Spleen (tissue), 11 donors: ENCODE measurements around the gene KCNF1. TPM values are rescaled to one million over a fixed set of nuclear protein-coding genes. Genes with fewer than 3 reads are reported as not detected.
"Not testable (repeated sequence)": the region's sequence is repeated elsewhere in the genome, so short reads cannot be mapped to it uniquely, and the experiment has no call there.

Experiments used
- DNase-seq: peaks from one replicate; pipeline ENCODE4 v3.0.0-alpha.2; 2020
- H3K27ac ChIP-seq, 8 donors: fragments of 200-600 bp; sonication (generic) in 7 of 8; 1 replicate in 4 of 8; 2 replicates in 4 of 8; pipeline versions ENCODE4 v1.5.0 to v1.8.0; 2016 to 2021; ENCODE audit warnings: inconsistent platforms in 4 of 8, mild to moderate bottlenecking in 4 of 8, moderate library complexity in 1 of 8
- H3K27me3 ChIP-seq, 7 donors: fragments of 200-600 bp; sonication (generic) in 6 of 7; replicated peaks in 1 of 7; 1 replicate in 4 of 7; 2 replicates in 3 of 7; pipeline versions ENCODE4 v1.5.0 to v1.8.0; 2016 to 2021; ENCODE audit warnings: inconsistent platforms in 3 of 7, mild to moderate bottlenecking in 1 of 7
- H3K36me3 ChIP-seq, 6 donors: fragments of 200-600 bp; sonication (generic) in 5 of 6; 1 replicate in 4 of 6; 2 replicates in 2 of 6; pipeline versions ENCODE4 v1.5.0 to v1.8.0; 2016 to 2021; ENCODE audit warnings: inconsistent platforms in 2 of 6
- H3K4me1 ChIP-seq, 6 donors: fragments of 200-600 bp; sonication (generic) in 5 of 6; 1 replicate in 3 of 6; 2 replicates in 3 of 6; pipeline versions ENCODE4 v1.5.0 to v1.8.0; 2016 to 2021; ENCODE audit warnings: inconsistent platforms in 3 of 6
- H3K4me3 ChIP-seq, 8 donors: fragments of 200-600 bp; sonication (generic) in 7 of 8; 1 replicate in 4 of 8; 2 replicates in 4 of 8; pipeline versions ENCODE4 v1.5.0 to v1.8.0; 2016 to 2021; ENCODE audit warnings: inconsistent platforms in 4 of 8, mild to moderate bottlenecking in 4 of 8, moderate library complexity in 2 of 8
- H3K9me3 ChIP-seq, 8 donors: fragments of 200-600 bp; sonication (generic) in 7 of 8; 1 replicate in 4 of 8; 2 replicates in 4 of 8; pipeline versions ENCODE4 v1.5.0 to v1.8.0; 2016 to 2021; ENCODE audit warnings: inconsistent platforms in 4 of 8
- CTCF ChIP-seq, 11 experiments: fragments of 200-600 bp in 7 of 11; fragments of 450-650 bp in 4 of 11; sonication (generic) in 4 of 11; IDR thresholded peaks in 8 of 11; conservative IDR thresholded peaks in 3 of 11; 1 replicate in 7 of 11; 2 replicates in 4 of 11; pipeline versions ENCODE4 v1.4.0 to v1.8.0; 2016 to 2021; ENCODE audit warnings: antibody characterized with exemption in 11 of 11, inconsistent platforms in 4 of 11, mild to moderate bottlenecking in 1 of 11
- POLR2A ChIP-seq, 3 donors: fragments of 450-650 bp; IDR thresholded peaks; one replicate each; pipeline ENCODE4 v1.5.1; 2017; ENCODE audit warnings: antibody characterized with exemption in 3 of 3, mild to moderate bottlenecking in 1 of 3
- POLR2AphosphoS5 ChIP-seq, 3 donors: sonication (generic); formaldehyde crosslinking; IDR thresholded peaks; one replicate each; pipeline ENCODE4 v1.5.1; 2017; ENCODE audit warnings: antibody characterized with exemption in 3 of 3
- WGBS, 5 donors: extraction: QIAGEN DNeasy Blood & Tissue Kit in 3 of 5; methylation state at CpG; one replicate each; pipeline versions ENCODE4 v1.1.5 to v1.1.7; 2013 to 2018; 5-methylcytosine and 5-hydroxymethylcytosine counted together
- intact Hi-C: fragments of 100-400 bp; cut with DNase I; formaldehyde crosslinking; loops from one replicate; pipeline ENCODE4 v1.15.0; 2023; ENCODE audit warnings: low total_unique reads
- polyA plus RNA-seq, 3 donors: library from polyadenylated mRNA; stranded (reverse); fragments of 200-250 nt; gene quantifications; one replicate each; pipeline ENCODE4 v1.2.1, GENCODE V29; 2013
- total RNA-seq, 7 donors: library from RNA; depleted of rRNA in 3 of 7; stranded (reverse); fragments of >200 nt in 3 of 7; fragmentation: NEBNext Ultra II Directional in 4 of 7; extraction: Animal tissue kit (Norgen Biotek cat#: 25700) in 4 of 7; gene quantifications; one replicate each; pipeline versions ENCODE4 v1.1.0 to v1.2.1, GENCODE V29; 2016 to 2021
- donor health status: healthy with polysubstance abuse.
- donor health status: DM: no; HTN: no; CAD: no; lungs with moderate emphysema.
- donor health status: DM: no; HTN: no; CAD: no.
- donor health status: Bipolar disorder and iron deficiency.
- donor health status: healthy.
- donor health status: DM: no; HTN: no; CAD: no.
- donor health status: DM: yes; HTN: yes; CAD: no.

The KCNF1 gene
- total and polyA plus RNA-seq, 10 donors, result 0.16 to 1.2 (median 0.57) TPM; not detected in 3

- no peaks in the 10 kb centered on the region for H3K36me3 ChIP-seq
- peaks cover 0 to 34% (median 0%) of the 10 kb centered on the region in 7 donors for H3K27me3 ChIP-seq
- WGBS, 5 donors, result 66 to 83% (median 75%) methylated on average over 3 of the region's 3 CpGs
- no peak overlapping the region for H3K4me3 ChIP-seq
- H3K4me1 ChIP-seq, result no peaks in the 10 kb centered on the region
- no peaks in the 10 kb centered on the region for H3K9me3 ChIP-seq
- no peak for TF ChIP-seq POLR2AphosphoS5 (IDR thresholded peaks at IDR 0.05)
- no peak for TF ChIP-seq CTCF (IDR thresholded peaks at IDR 0.05 in 8 of 11, conservative IDR thresholded peaks at IDR 0.05 in 3 of 11)
- no peak for TF ChIP-seq POLR2A (IDR thresholded peaks at IDR 0.05)
- no peak overlapping the region for H3K27ac ChIP-seq
- DNase-seq, result no peak
- intact Hi-C loops, result no loop called here
Measured at GRCh38 chr2:10957391-10957790, 45.7 kb downstream of the KCNF1 start.

- not testable (repeated sequence) for H3K36me3 ChIP-seq, DNase-seq
Measured at GRCh38 chr2:10958452-10958851, 46.7 kb downstream of the KCNF1 start.

GRCh38 chr2:10960606-10961489, 49.1 kb downstream of the KCNF1 start:
- peaks cover 0 to 14% (median 0%) of the 10 kb centered on the region in 6 donors for H3K4me1 ChIP-seq
- no peaks in the 10 kb centered on the region for H3K9me3 ChIP-seq
- no peaks in the 10 kb centered on the region for H3K36me3 ChIP-seq
- intact Hi-C loops, result no loop called here
- H3K4me3 ChIP-seq, result no peak overlapping the region
- WGBS, 5 donors, result 86 to 88% (median 88%) methylated on average over 50 to 58 of the region's 58 CpGs
- peaks cover 0 to 50% (median 0%) of the 10 kb centered on the region in 7 donors for H3K27me3 ChIP-seq
- H3K27ac ChIP-seq, result no peak overlapping the region
- TF ChIP-seq POLR2AphosphoS5 (IDR thresholded peaks at IDR 0.05) (no peak), CTCF (IDR thresholded peaks at IDR 0.05 in 8 of 11, conservative IDR thresholded peaks at IDR 0.05 in 3 of 11) (no peak), POLR2A (IDR thresholded peaks at IDR 0.05) (no peak)
- DNase-seq, result peak; percentile 69

More at GRCh38 chr2:10958452-10958851, 46.7 kb downstream of the KCNF1 start:
- H3K9me3 ChIP-seq, intact Hi-C loops, H3K4me1 ChIP-seq, H3K27ac ChIP-seq, H3K4me3 ChIP-seq: not testable (repeated sequence)
- WGBS, 5 donors, result 76 to 92% (median 85%) methylated on average over 3 of the region's 3 CpGs
- peaks cover 0 to 36% (median 0%) of the 10 kb centered on the region in 7 donors for H3K27me3 ChIP-seq

GRCh38 chr2:10961490-10961875, 49.7 kb downstream of the KCNF1 start:
- Histone ChIP-seq H3K9me3 (no peaks in the 10 kb centered on the region), H3K4me1 (peaks cover 0 to 14% (median 0%) of the 10 kb centered on the region in 6 donors), H3K27me3 (peaks cover 0 to 57% (median 0%) of the 10 kb centered on the region in 7 donors), H3K4me3 (no peak overlapping the region), H3K27ac (no peak overlapping the region), H3K36me3 (no peaks in the 10 kb centered on the region)
- TF ChIP-seq POLR2AphosphoS5 (IDR thresholded peaks at IDR 0.05) (no peak), CTCF (IDR thresholded peaks at IDR 0.05 in 8 of 11, conservative IDR thresholded peaks at IDR 0.05 in 3 of 11) (no peak), POLR2A (IDR thresholded peaks at IDR 0.05) (no peak)
- intact Hi-C loops, result no loop called here
- 90 to 93% (median 92%) methylated on average over 13 of the region's 13 CpGs for WGBS, 5 donors
- DNase-seq, result peak; percentile 69
